Lung microvascular endothelial cell (primary cell): ENCODE data around the gene NPBWR2. TPM values are rescaled to one million over a fixed set of nuclear protein-coding genes. Genes with fewer than 3 reads are reported as not detected.
"Not testable (repeated sequence)": the region's sequence is repeated elsewhere in the genome, so short reads cannot be mapped to it uniquely, and the experiment has no call there.

Experiments used
- DNase-seq, 2 donors: peaks; one replicate each; pipeline versions ENCODE4 v3.0.0 to v3.0.0-alpha.2; 2010; ENCODE audit warnings: low read depth in 2 of 2
- total RNA-seq: library from RNA; depleted of rRNA; stranded (reverse); fragments of >200 nt; gene quantifications from 2 replicates; pipeline ENCODE4 v1.2.1, GENCODE V29; 2014

The NPBWR2 gene
- total RNA-seq, 1 donor from 2014 or later: not detected

- no peak for DNase-seq
These were observed 11.9 kb upstream of the NPBWR2 start for GRCh38 chr20:64119301-64119680.

- DNase-seq: not testable (repeated sequence)
These were observed 10.0 kb upstream of the NPBWR2 start for GRCh38 chr20:64117432-64117777.

DNA sequence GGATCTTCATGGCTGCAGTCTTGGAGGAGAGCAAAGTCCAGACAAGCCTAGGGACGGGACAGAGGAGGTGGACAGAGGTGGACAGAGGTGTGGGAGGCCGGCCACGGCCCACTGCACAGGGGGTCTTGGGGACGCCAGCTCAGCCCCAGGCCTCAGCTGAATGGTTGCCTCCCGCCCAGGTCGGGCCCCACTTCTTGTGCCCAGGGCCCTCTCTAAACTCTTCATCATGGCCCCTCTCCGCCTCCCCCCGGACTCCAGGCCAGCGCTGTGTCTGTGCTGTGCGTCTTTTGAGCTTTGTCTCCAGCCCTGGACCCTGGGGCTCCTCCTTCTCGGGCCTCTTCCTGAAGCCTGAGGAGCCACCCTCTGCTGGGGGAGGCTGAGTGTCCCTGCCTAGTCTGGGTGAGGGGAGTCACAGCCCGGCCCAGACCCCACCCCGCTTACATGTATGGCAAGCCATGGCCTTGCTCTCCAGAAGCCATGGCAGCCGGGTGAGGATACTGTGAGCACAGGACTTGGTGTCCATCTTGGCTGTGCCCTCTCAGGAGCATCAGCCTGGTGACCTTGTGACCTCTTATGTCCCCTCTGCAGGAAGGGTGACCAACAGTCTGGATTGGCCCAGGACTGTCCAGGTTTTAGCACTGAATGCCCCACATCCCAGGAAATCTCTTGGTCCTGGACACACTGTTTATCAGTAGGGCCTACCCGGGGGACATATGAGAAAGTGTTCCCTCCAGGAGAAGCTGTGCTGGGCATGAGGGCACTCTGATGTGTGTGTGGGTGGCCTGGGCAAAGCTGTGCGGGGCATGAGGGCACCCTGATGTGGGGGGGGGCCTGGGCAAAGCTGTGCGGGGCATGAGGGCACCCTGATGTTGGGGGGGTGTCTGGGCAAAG is 9.4 kb upstream of the NPBWR2 start:
- DNase-seq: no peak

DNA sequence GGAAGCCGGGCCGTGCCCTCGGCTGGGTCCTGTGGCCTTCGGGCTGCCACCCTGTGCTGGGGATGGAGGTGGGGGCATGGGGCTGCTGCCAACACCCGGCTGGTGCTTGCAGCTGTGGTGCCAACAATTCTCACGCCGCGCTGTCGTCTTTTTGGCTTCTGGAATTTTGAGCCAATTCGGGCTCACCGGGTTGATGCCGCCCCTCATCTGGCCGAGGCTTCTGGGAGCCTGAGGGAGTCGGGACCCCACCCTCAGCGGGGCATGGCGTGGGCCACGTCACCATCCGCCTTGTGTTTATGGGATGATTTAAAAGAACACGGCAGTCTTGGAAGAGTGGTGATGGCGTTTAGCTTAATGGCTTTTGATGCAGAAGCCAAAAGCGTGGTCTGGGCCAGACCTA is 8.7 kb upstream of the NPBWR2 start:
- DNase-seq: no peak

- no peak for DNase-seq
These were observed 8.0 kb upstream of the NPBWR2 start for GRCh38 chr20:64115171-64115911.

DNA sequence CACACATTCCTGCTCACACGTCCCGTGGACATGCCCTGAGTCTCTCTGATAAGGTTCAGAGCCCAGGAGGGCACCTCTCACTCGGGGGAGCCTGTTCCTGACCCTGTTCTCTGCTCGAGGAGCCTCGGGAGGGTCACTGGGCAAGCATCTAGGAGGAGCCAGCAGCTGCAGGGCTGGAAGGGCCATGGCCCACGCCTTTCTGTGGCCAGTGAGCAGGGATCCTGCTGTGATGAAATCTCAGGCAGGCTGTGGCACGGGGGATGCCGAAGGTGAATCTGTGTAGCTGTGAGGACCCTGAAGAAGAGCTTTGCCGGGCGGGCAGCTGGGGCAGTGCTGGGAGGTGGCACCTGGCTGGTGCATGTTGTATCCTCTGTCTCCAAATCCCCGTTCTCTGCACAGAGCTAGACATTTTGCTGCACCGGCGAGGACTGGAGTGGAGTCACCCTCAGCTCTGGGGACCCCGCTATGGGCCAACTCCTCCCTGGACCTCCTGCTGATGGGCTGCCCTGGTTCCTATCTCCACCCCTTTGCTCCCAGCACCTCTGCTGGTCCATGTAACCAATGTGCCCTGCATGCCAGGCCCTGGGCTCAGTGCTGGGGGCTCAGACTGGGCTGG is 7.1 kb upstream of the NPBWR2 start:
- no peak for DNase-seq

GRCh38 chr20:64113796-64114355 is 6.5 kb upstream of the NPBWR2 start:
- no peak for DNase-seq

- DNase-seq: no peak
These were observed 6.0 kb upstream of the NPBWR2 start for GRCh38 chr20:64113444-64113775.

- no peak for DNase-seq
These were observed 5.5 kb upstream of the NPBWR2 start for GRCh38 chr20:64112691-64113443.

DNA sequence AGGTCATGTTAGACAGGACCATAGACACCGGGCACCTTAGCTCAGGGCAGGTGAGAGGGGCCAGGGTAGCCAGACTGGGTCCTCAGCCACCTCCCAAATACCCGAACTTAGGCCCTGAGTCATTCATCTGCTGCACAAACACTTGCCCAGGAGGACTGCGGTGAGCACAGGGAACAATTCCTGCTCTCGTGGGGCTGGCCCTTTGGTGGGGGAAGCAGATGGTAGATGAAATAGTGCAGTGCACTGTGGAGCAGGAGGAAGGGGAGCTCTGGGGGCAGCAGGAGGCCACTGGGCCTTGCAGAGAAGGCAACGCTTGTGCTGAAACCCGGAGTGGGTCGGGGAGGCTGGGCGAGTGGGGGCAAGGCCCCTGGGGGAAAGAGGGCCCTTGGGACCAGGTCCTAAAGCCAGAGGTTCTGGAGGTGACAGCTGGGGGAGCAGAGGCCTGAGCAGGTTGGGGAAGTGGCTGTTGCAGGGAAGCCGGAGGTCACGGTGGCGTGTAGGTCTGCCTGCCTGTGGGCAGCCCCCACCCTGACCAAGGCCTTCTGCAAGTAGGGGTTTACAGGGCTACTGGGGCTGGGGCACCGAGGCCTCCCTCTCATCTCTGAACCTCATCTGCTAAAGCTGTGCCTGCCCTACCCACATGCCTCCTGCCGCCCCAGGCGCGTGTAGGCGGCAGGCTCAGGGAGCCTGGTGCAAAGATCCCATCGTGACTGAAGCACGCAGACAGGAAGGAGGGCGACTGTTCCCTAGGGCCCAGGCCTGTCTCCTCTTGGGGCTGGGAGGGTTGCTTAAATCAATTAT is 4.7 kb upstream of the NPBWR2 start:
- no peak for DNase-seq

GRCh38 chr20:64110411-64111068 is 3.2 kb upstream of the NPBWR2 start:
- DNase-seq: no peak

GRCh38 chr20:64109831-64110391 is 2.5 kb upstream of the NPBWR2 start:
- DNase-seq: no peak

DNA sequence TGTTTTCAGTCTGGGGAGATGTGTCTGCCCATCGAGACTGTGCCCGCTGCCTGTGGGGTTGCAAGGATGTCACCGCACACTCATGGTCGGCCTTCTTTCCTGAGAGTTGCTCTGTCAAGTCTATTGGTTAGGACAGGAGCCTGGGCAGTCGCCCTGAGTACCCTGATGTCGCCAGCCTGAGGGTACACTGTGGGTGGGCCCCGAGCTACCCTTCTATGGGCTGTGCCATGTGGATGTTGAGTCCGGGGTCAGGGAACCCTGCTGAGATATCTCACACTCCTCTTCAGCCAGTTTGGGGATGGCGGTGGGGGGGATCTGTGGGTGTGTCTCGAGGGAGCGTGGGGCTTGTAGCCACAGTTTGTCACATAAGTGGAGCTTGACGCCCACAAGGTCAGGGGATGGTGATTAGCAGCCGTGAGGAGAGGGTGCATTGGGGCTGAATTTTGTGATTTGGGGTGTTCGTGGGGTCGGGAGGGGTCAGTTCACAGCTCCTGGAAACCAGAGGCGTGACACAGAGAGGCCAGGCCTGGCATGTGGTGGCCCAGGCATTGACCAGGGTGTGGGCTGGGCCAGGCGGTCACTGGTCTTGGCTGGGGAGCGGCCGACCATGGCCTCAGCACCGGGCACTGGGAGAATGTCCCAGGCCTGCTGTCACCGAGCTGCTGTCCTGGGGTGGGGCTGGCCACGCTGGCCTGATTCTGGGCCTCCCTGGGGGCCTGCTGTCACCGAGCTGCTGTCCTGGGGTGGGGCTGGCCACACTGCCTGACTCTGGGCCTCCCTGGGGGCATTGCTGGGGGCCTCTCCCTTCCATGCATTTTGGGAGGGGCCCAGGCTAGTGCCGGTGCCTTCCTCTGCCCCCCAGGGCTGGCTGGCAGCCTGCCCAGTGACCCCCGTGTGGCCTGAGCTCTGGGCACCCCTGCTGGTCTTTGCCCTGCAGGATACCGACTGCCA is 1.6 kb upstream of the NPBWR2 start:
- DNase-seq: no peak

- DNase-seq: no peak
These were observed 532 bp upstream of the NPBWR2 start for GRCh38 chr20:64107736-64108457.

- no peak for DNase-seq
These were observed 867 bp downstream of the NPBWR2 start for GRCh38 chr20:64106435-64106961.

GRCh38 chr20:64105846-64106434 is 1.4 kb downstream of the NPBWR2 start:
- no peak for DNase-seq
